ENCODE data around the gene TMEM183A.
"Not testable (repeated sequence)": the region's sequence is repeated elsewhere in the genome, so short reads cannot be mapped to it uniquely, and the experiment has no call there.

The TMEM183A gene

GRCh38 chr1:202986120-202986519, 21.1 kb upstream of the TMEM183A start:
- not testable (repeated sequence) for DNase-seq

- DNase-seq, result no peak
Measured at GRCh38 chr1:202987255-202987654, 19.9 kb upstream of the TMEM183A start.

DNA sequence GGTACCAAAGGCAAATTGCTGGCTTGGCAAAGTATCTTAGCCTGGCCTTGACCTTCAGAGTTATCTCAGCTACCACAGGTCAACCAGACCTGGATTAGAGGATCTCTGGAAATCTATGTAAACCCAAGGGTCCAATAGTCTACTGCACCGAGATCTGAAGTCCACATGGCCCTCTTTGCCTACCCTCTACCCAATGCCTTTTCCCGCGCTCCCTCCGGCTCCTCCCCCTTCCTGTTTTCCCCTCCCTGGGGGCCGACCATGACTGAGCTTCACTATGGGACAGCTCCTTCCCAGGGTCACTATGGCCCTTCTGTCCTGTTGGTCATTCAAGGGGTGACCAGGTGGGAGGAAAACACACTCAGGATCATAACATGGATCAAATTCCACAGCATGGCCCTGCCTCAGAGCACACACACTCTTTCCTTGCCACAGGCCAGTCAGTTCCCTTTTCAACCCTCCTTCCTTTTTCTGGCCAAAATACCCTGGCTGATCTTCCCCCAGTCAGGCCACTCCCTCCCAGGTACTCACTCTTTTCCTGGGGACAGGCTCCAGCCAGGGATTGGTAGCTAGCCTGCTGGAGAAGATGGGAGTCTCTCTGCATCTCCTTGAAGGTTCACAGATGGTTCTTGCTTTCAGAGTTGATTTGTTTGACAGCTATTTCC, 19.1 kb upstream of the TMEM183A start:
- DNase-seq, result no peak

DNA sequence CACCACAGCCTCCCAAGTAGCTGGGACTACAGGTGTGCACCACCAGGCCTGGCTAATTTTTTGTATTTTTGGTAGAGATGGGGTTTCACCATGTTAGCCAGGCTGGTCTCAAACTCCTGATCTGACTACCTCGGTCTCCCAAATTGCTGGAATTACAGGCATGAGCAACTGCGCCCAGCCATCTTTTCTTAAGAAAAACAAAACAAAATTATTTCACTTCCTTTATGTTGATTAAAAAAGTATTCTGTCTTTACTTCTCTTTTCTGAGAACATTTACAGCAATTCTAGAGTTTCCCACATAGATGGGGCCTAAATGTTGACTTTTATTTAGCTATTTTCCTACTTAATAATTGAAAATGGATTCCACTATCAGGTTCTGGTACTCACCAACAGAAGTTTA, 17.3 kb upstream of the TMEM183A start:
- DNase-seq, result no peak

- no peak for DNase-seq
Measured at GRCh38 chr1:202991112-202991511, 16.1 kb upstream of the TMEM183A start.

DNA sequence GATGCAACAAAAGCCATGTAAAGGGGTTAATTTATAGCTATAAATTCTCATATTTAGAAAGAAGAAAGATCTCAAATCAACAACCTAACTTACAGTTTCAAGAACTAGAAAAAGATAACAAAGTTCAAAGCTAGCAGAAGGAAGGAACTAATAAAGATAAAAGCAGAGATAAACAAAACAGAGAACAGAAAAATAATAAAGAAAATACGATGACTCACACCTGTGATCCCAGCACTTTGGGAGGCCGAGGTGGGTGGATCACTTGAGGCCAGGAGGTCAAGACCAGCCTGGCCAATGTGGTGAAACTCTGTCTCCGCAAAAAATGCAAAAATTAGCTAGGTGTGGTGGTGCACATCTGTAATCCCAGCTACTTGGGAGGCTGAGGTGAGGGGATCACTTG, 12.4 kb upstream of the TMEM183A start:
- no peak for DNase-seq

DNA sequence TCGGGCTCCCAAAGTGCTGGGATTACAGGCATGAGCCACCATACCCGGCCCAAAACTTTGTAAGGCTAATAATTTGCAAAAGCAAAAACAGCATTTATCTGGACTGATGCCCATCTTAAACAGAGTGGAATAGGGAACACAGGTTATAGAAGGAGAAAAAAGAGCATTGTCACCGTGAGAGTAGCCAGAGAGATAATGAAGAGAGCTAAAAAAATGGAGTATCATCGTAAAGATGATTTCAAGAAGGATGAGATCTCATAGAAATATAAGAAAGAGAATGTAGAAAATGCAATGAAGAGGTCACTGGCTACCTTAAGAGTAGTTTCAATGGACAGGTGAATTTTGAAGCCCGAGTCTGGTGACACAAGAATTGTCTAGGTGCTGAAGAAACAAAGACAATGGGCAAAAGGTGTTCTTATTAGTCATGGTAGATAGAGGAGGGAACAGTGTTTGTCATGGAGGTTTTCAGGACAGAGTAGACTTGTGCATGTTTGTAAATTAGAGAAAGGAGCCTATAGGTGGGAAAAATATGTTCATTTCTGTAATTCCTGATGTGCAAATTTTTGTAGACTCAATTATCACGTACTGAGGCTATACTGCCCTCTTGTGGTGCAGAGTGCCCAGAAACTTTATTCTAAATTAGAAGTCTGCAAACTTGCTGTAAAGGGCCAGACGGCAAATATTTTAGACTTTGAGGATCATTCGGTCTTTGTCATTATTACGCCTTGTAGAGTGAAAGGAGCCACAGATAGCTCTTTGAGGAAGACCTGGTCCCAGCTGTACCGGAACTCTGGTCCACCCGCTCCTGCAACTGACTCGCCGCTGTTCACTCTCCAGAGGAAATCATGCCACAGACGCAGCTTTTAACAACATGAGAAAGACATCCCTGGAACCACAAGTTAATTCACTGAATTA, 8.1 kb upstream of the TMEM183A start:
- peak in 22 of 58 donors; percentile 0 to 60 (median 7) for DNase-seq

DNA sequence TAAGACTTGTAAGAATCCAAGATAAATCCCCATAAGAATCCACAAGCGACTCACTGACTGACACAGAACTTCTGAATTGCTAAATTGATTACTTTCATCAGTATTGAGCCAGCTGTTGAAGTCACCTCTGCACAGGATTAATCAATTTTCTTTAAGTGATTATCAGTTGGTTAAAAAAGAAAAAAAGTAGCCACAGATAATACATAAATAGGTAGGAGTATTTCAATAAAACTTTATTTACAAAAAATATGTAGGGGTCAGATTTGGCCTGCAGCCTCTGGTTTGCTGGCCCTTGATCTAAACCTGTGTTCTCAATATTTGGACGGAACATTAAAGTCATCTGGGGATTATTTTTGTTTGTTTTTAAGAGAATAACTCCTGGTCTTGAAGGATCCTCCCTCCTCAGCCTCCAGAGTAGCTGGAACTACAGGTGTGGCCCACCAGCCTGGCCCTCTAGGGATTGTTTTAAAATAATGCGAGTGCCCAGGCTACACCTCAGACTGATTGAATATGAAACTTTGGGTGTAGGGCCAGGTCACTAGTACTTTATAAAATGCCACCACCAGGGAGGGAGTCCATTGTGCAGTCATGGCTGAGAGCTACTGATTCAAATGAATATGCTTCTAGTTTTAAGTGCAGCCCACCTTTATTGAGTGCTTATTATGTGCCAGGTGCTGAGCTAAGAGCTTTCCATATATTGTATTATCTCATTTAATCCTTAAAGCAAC, 6.8 kb upstream of the TMEM183A start:
- no peak for DNase-seq

GRCh38 chr1:203001986-203002385, 5.2 kb upstream of the TMEM183A start:
- no peak for DNase-seq

- no peak for DNase-seq
Measured at GRCh38 chr1:203002951-203003350, 4.2 kb upstream of the TMEM183A start.

- DNase-seq, result not testable (repeated sequence)
Measured at GRCh38 chr1:203005395-203006142, 1.6 kb upstream of the TMEM183A start.

DNA sequence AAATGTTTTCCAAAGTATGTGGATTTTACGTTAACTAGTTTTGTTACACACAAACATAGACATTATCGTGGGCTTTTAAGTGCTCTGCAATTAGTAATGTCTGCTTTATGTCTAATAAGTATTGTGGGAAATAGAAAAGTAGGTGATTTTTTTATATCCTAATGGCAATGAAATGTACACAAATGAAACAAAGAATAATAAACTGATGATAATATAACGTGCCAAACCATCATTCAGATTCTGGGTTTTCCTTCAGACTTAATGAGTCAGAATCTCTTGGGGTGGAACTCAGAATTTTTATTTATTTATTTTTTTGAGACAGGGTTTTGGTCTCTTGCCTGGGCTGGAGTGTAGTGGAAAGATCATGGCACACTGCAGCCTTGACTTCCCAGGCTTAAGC, 2.0 kb downstream of the TMEM183A start:
- no peak for DNase-seq

- no peak for DNase-seq
Measured at GRCh38 chr1:203011582-203011981, 4.4 kb downstream of the TMEM183A start.

- DNase-seq, result no peak
Measured at GRCh38 chr1:203017061-203017460, 9.9 kb downstream of the TMEM183A start.

GRCh38 chr1:203017692-203018091, 10.5 kb downstream of the TMEM183A start:
- DNase-seq, result no peak

DNA sequence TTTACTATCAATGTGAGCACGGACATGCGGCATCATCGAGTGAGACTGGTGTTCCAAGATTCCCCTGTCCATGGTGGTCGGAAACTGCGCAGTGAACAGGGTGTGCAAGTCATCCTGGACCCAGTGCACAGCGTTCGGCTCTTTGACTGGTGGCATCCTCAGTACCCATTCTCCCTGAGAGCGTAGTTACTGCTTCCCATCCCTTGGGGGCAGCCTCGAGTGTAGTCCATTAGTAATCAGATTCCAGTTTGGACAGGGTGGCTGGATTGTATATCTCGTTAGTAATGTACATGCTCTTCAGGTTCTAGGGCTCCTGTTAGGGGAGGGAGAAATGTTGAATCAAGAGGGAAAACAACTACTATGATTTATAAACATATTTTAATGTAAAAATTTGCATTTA, 15.7 kb downstream of the TMEM183A start:
- not testable (repeated sequence) for DNase-seq

- peak in 3 of 58 donors; percentile 19 to 70 (median 58) for DNase-seq
Measured at GRCh38 chr1:203025686-203026030, 18.5 kb downstream of the TMEM183A start.

DNA sequence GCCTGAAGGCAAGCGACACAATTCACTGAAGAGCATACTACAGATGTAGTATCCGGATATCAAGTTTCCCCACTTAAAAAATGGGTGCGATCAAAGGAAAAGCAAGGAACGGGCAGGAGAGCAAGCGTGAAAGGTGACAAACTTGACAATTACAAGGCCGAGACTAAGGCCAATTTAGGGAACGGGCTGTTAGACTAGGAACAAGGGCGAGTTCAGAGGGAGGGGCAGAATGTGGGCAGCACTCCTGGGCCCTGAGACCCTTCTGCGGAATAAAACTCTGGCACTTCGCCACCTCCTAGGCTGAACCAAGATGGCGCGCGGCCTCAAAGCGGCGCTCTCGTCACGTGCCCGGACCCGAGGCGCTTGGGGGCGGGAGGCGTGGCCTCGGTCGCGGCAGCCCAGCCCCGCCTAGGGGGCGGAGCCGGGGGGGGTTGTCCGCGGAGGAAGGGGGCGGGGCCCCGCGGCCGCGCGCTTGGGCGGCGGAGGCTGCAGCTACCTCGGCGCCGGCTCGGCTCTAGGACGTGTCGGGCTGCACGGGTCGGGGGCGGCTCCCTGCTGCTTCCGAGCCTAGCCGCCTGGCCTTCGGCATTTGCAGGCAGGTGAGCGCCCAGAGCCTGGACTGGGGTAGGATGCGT, 19.0 kb downstream of the TMEM183A start, which contains the start of gene PPFIA4:
TSS of gene PPFIA4 (plus strand) at position 461 of the 635 bp plus-strand sequence. CDS start 12,518 bp downstream, outside the sequence.
- DNase-seq, result peak in 55 of 58 donors; percentile 36 to 93 (median 78)

DNA sequence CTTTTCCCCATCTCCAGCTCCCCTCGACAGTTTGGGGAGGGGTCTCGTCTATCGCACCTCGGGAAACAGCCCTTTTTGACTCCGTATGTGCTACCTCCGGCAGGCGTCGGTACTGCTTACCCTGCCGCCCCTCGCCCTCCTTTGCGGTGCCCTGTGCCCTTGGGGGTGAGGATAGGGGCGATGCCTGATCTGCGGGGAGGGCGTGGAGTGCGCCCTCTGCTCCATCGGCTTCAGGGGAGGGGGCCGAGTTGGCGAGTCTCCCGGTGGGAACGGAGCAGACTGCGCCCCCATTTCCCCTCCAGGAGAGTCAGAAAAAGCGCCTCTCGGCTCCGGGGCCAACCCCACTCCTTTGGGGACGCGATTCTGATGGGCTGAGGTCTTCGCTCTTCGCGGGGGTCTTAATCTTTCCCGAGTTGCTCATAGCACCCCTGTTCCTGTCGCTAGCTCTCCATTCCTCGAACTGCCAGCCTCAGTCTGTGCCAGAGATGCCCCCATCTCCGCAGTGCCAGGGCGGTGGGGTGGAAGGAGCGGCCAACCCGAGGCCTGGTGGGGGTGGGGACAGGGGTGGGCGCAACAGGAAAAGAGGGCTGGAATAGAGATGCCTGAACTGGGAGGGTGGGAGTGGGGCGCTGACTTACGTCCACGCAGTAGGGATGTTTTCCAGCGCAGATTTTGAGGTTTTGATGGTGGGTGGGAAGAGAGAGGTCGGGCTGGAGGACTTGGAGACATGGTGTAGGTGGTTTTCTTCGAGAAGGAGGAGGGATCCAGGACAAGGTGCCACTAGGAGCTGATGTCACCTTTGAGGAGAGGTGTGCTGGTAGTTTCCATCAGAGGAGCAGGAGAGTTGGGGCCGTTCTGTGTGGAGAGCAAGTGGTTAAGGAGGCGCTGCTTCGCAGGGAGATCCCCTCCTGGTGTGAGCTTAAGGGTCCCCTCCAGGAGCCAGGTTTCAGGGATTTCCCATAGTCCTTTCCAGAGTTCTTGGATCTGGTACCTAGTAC, 19.8 kb downstream of the TMEM183A start:
- peak in 4 of 58 donors; percentile 21 to 32 (median 24) for DNase-seq
